Measurements from ENCODE around the gene PLAGL1.

- TF ChIP-seq GABPA (IDR thresholded peaks at IDR 0.05 in 1 of 2, conservative IDR thresholded peaks at IDR 0.05 in 1 of 2) (no peak), YY1 (IDR thresholded peaks at IDR 0.05) (no peak), CTCF (IDR thresholded peaks at IDR 0.05; ENCODE audit: low read depth, low read length, missing input control) (peak; percentile 36), RAD21 (IDR thresholded peaks at IDR 0.05) (peak; percentile 23 to 72), FOXA1 (IDR thresholded peaks at IDR 0.05) (no peak), REST (IDR thresholded peaks at IDR 0.05) (no peak)
Measured at GRCh38 chr6:143941852-143942627, 66.0 kb downstream of the PLAGL1 start.
